IMR-90 (cell line): ENCODE results near the gene HNRNPLL.
"Not testable (repeated sequence)": the region's sequence is repeated elsewhere in the genome, so short reads cannot be mapped to it uniquely, and the experiment has no call there.

Experiments
- CEBPB ChIP-seq: IDR thresholded peaks from 2 replicates; pipeline ENCODE4 v1.6.1; 2012; ENCODE audit warnings: low read depth, low read length, improper control_type of control experiment
- ELK1 ChIP-seq: fragments of 150-350 bp; IDR thresholded peaks from 2 replicates; pipeline ENCODE4 v1.6.1; 2016; ENCODE audit warnings: low read depth, mild to moderate bottlenecking, low read length, moderate library complexity, borderline replicate concordance
- FOS ChIP-seq: fragments of 150-350 bp; IDR thresholded peaks from 2 replicates; pipeline ENCODE4 v1.6.1; 2016; ENCODE audit warnings: low read depth, low read length
- MAFK ChIP-seq: IDR thresholded peaks from 2 replicates; pipeline ENCODE4 v1.6.1; 2012; ENCODE audit warnings: low read depth, low read length, improper control_type of control experiment
- MAZ ChIP-seq: IDR thresholded peaks from 2 replicates; pipeline ENCODE4 v1.6.1; 2012; ENCODE audit warnings: low read depth, mild to moderate bottlenecking, low read length, improper control_type of control experiment, moderate library complexity, borderline replicate concordance
- MXI1 ChIP-seq: IDR thresholded peaks from 2 replicates; pipeline ENCODE4 v1.6.1; 2012; ENCODE audit warnings: low read depth, mild to moderate bottlenecking, low read length, moderate library complexity, borderline replicate concordance
- NFE2L2 ChIP-seq: fragments of 150-350 bp; IDR thresholded peaks from 2 replicates; pipeline ENCODE4 v1.6.1; 2016; ENCODE audit warnings: low read depth, mild to moderate bottlenecking, low read length
- POLR2A ChIP-seq: IDR thresholded peaks from 2 replicates; pipeline ENCODE4 v1.6.1; 2012; ENCODE audit warnings: mild to moderate bottlenecking, low read depth, low read length
- RAD21 ChIP-seq: IDR thresholded peaks from 2 replicates; pipeline ENCODE4 v1.6.1; 2012; ENCODE audit warnings: low read length, improper control_type of control experiment
- RCOR1 ChIP-seq: IDR thresholded peaks from 2 replicates; pipeline ENCODE4 v1.6.1; 2012; ENCODE audit warnings: mild to moderate bottlenecking, low read length, improper control_type of control experiment; ENCODE audit not compliant: insufficient replicate concordance
- RFX5 ChIP-seq: IDR thresholded peaks from 2 replicates; pipeline ENCODE4 v1.8.0; 2012; ENCODE audit warnings: low read depth, mild to moderate bottlenecking, low read length, moderate library complexity
- USF2 ChIP-seq: fragments of 150-350 bp; IDR thresholded peaks from 2 replicates; pipeline ENCODE4 v1.6.1; 2017; ENCODE audit warnings: mild to moderate bottlenecking, antibody characterized with exemption, low read length, low read depth
- TF ChIP-seq, protein P1 (sequence below): conservative IDR thresholded peaks from 2 replicates; pipeline ENCODE4 v1.5.1; 2012; ENCODE audit warnings: mild to moderate bottlenecking, low read depth, low read length, improper control_type of control experiment

- TF ChIP-seq, protein P1, sequence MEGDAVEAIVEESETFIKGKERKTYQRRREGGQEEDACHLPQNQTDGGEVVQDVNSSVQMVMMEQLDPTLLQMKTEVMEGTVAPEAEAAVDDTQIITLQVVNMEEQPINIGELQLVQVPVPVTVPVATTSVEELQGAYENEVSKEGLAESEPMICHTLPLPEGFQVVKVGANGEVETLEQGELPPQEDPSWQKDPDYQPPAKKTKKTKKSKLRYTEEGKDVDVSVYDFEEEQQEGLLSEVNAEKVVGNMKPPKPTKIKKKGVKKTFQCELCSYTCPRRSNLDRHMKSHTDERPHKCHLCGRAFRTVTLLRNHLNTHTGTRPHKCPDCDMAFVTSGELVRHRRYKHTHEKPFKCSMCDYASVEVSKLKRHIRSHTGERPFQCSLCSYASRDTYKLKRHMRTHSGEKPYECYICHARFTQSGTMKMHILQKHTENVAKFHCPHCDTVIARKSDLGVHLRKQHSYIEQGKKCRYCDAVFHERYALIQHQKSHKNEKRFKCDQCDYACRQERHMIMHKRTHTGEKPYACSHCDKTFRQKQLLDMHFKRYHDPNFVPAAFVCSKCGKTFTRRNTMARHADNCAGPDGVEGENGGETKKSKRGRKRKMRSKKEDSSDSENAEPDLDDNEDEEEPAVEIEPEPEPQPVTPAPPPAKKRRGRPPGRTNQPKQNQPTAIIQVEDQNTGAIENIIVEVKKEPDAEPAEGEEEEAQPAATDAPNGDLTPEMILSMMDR = not testable (repeated sequence)
- not testable (repeated sequence) for TF ChIP-seq MXI1, POLR2A, ELK1, CEBPB, RAD21, RCOR1, NFE2L2, FOS, MAZ, USF2, RFX5, MAFK
Observed at GRCh38 chr2:38537296-38537695, 65.4 kb downstream of the HNRNPLL start.
